CD4-positive, alpha-beta T cell treated with Interleukin-4 for 4 hours (primary cell): Measurements from ENCODE around the gene METTL13.
A peak's percentile ranks its signal among the peaks of the same experiment; 100 is the strongest.

Experiments used
- DNase-seq: peaks from one replicate; pipeline ENCODE4 v3.0.0-alpha.2; 2020

Gene METTL13

GRCh38 chr1:171781176-171781875, at the start of gene METTL13:
Gene METTL13 (plus strand): TSS chr1:171781660. CDS start chr1:171781968, 308 bp downstream.
- DNase-seq: peak; percentile 99

GRCh38 chr1:171736196-171736595, 45.3 kb upstream of the METTL13 start:
- no peak for DNase-seq

- DNase-seq: no peak
These were observed 42.5 kb upstream of the METTL13 start for GRCh38 chr1:171738911-171739310.

GRCh38 chr1:171739656-171740055, 41.8 kb upstream of the METTL13 start:
- peak; percentile 48 for DNase-seq

- DNase-seq: no peak
These were observed 41.0 kb upstream of the METTL13 start for GRCh38 chr1:171740356-171740863.

- peak; percentile 54 for DNase-seq
These were observed 40.2 kb upstream of the METTL13 start for GRCh38 chr1:171740987-171741871.

- DNase-seq: peak; percentile 84
These were observed 39.4 kb upstream of the METTL13 start, which contains the start of gene VAMP4 for GRCh38 chr1:171741872-171742576. Gene VAMP4 (minus strand): TSS chr1:171742065. CDS start chr1:171738414, 3,651 bp downstream.

GRCh38 chr1:171742577-171742922, 38.9 kb upstream of the METTL13 start:
- no peak for DNase-seq

GRCh38 chr1:171743081-171743870, 38.2 kb upstream of the METTL13 start:
- peak; percentile 44 for DNase-seq

- DNase-seq: no peak
These were observed 36.5 kb upstream of the METTL13 start for GRCh38 chr1:171744986-171745385.

GRCh38 chr1:171748651-171749050, 32.8 kb upstream of the METTL13 start:
- DNase-seq: no peak

- DNase-seq: no peak
These were observed 30.2 kb upstream of the METTL13 start for GRCh38 chr1:171751221-171751620.

GRCh38 chr1:171753182-171753581, 28.3 kb upstream of the METTL13 start:
- DNase-seq: no peak

- no peak for DNase-seq
These were observed 27.6 kb upstream of the METTL13 start for GRCh38 chr1:171753685-171754352.

GRCh38 chr1:171754353-171754705, 27.1 kb upstream of the METTL13 start:
- DNase-seq: no peak

- DNase-seq: no peak
These were observed 26.5 kb upstream of the METTL13 start for GRCh38 chr1:171754971-171755370.

- no peak for DNase-seq
These were observed 24.6 kb upstream of the METTL13 start for GRCh38 chr1:171756856-171757255.

GRCh38 chr1:171758011-171758410, 23.4 kb upstream of the METTL13 start:
- DNase-seq: no peak

GRCh38 chr1:171762143-171762563, 19.3 kb upstream of the METTL13 start:
- no peak for DNase-seq

GRCh38 chr1:171763764-171764163, 17.7 kb upstream of the METTL13 start:
- DNase-seq: no peak

GRCh38 chr1:171769171-171769570, 12.3 kb upstream of the METTL13 start:
- DNase-seq: no peak

- no peak for DNase-seq
These were observed 11.7 kb upstream of the METTL13 start for GRCh38 chr1:171769754-171770153.
